Measurements from ENCODE around the gene MAP9. TPM values are rescaled to one million over a fixed set of nuclear protein-coding genes. Genes with fewer than 3 reads are reported as not detected.

MAP9 gene
- polyA plus RNA-seq, 3 donors = 0.01 TPM; not detected in 2

DNA sequence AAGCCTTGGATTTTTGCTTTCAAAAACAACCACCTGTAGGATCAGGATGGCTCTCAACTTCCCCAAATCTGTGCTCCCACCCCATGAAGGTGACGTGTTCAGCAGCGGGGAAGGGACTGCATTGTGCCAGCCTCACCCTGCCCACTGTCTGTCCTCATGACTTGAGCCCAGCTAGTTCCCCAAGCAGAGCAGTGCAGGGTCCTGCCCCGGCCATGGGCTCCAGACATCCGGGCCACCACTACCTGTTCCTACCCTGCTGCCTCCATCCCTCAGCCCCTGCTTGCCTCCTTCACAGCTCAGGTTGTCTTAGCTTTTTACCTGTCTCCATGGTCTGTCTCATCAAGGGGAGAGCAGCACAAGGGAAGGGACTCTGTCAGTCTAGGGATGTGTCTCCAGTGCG is 11.4 kb upstream of the MAP9 start:
- Histone ChIP-seq H3K4me1 (ENCODE audit: control insufficient read depth in 1 of 2, insufficient read depth in 2 of 2, low read length in 2 of 2) (no peaks in the 10 kb centered on the region), H3K36me3 (replicated peaks in 1 of 2; ENCODE audit: control insufficient read depth in 1 of 2, insufficient read depth in 2 of 2, low read length in 2 of 2) (no peaks in the 10 kb centered on the region), H3K27ac (ENCODE audit: low read depth in 1 of 2, low read length in 2 of 2) (no peak overlapping the region), H3K9me3 (replicated peaks in 1 of 2; ENCODE audit: control insufficient read depth in 1 of 2, insufficient read depth in 1 of 2, low read length in 2 of 2) (no peaks in the 10 kb centered on the region), H3K9ac (ENCODE audit: insufficient read depth, low read length, poor library complexity, severe bottlenecking) (no peak overlapping the region), H3K4me3 (replicated peaks in 1 of 3; ENCODE audit: low read depth in 2 of 3, low read length in 3 of 3) (no peak overlapping the region), H3K79me2 (ENCODE audit: insufficient read depth, low read length) (no peaks in the 10 kb centered on the region), H3K27me3 (ENCODE audit: control insufficient read depth in 2 of 2, insufficient read depth in 2 of 2, low read length in 2 of 2) (no peaks in the 10 kb centered on the region), H3K4me2 (replicated peaks; ENCODE audit: extremely low read depth, low read length, poor library complexity, severe bottlenecking) (no peak overlapping the region), H2AFZ (ENCODE audit: insufficient read depth, low read depth, low read length, poor library complexity, severe bottlenecking) (no peak overlapping the region), H4K20me1 (ENCODE audit: insufficient read depth, low read length) (no peaks in the 10 kb centered on the region)
- H3K4me3 Mint-ChIP-seq = no peak overlapping the region
- no peak for TF ChIP-seq CTCF (IDR thresholded peaks at IDR 0.05)
- peaks cover 0 to 6% (median 0%) of the 10 kb centered on the region in 7 donors for H3K9me3 Mint-ChIP-seq
- no peaks in the 10 kb centered on the region for H3K36me3 Mint-ChIP-seq
- H3K27me3 Mint-ChIP-seq (ENCODE audit: low read depth in 3 of 3) = no peaks in the 10 kb centered on the region
- DNase-seq = no peak
- no peaks in the 10 kb centered on the region for H3K4me1 Mint-ChIP-seq
- intact Hi-C loops (cut with micrococcal nuclease) = no loop called here
- peak overlapping the region in 1 of 7 donors; percentile 46 for H3K27ac Mint-ChIP-seq
- WGBS (ENCODE audit: insufficient coverage) = 92% methylated on average over 5 of the region's 5 CpGs

- H3K36me3 Mint-ChIP-seq = no peaks in the 10 kb centered on the region
- no peak for TF ChIP-seq CTCF (IDR thresholded peaks at IDR 0.05)
- 98% methylated on average over 4 of the region's 4 CpGs for WGBS (ENCODE audit: insufficient coverage)
- Histone ChIP-seq H3K9ac (ENCODE audit: insufficient read depth, low read length, poor library complexity, severe bottlenecking) (no peak overlapping the region), H3K4me2 (replicated peaks; ENCODE audit: extremely low read depth, low read length, poor library complexity, severe bottlenecking) (no peak overlapping the region), H3K36me3 (replicated peaks in 1 of 2; ENCODE audit: control insufficient read depth in 1 of 2, insufficient read depth in 2 of 2, low read length in 2 of 2) (no peaks in the 10 kb centered on the region), H4K20me1 (ENCODE audit: insufficient read depth, low read length) (no peaks in the 10 kb centered on the region), H2AFZ (ENCODE audit: insufficient read depth, low read depth, low read length, poor library complexity, severe bottlenecking) (no peak overlapping the region), H3K27me3 (ENCODE audit: control insufficient read depth in 2 of 2, insufficient read depth in 2 of 2, low read length in 2 of 2) (no peaks in the 10 kb centered on the region), H3K4me1 (ENCODE audit: control insufficient read depth in 1 of 2, insufficient read depth in 2 of 2, low read length in 2 of 2) (no peaks in the 10 kb centered on the region), H3K4me3 (replicated peaks in 1 of 3; ENCODE audit: low read depth in 2 of 3, low read length in 3 of 3) (no peak overlapping the region), H3K79me2 (ENCODE audit: insufficient read depth, low read length) (no peaks in the 10 kb centered on the region), H3K9me3 (replicated peaks in 1 of 2; ENCODE audit: control insufficient read depth in 1 of 2, insufficient read depth in 1 of 2, low read length in 2 of 2) (no peaks in the 10 kb centered on the region), H3K27ac (ENCODE audit: low read depth in 1 of 2, low read length in 2 of 2) (no peak overlapping the region)
- DNase-seq = no peak
- intact Hi-C loops (cut with micrococcal nuclease) = no loop called here
- H3K27ac Mint-ChIP-seq = peak overlapping the region in 1 of 7 donors; percentile 6
- H3K4me3 Mint-ChIP-seq = no peak overlapping the region
- peaks cover 0 to 7% (median 4%) of the 10 kb centered on the region in 3 donors for H3K27me3 Mint-ChIP-seq (ENCODE audit: low read depth in 3 of 3)
- peaks cover 0 to 6% (median 0%) of the 10 kb centered on the region in 7 donors for H3K9me3 Mint-ChIP-seq
- no peaks in the 10 kb centered on the region for H3K4me1 Mint-ChIP-seq
Measured at GRCh38 chr4:155383541-155383940, 6.8 kb upstream of the MAP9 start.

All from CD14-positive monocyte (primary cell).